ENCODE measurements around the gene TOPBP1.
A peak's percentile ranks its signal among the peaks of the same experiment; 100 is the strongest.

Gene TOPBP1

DNA sequence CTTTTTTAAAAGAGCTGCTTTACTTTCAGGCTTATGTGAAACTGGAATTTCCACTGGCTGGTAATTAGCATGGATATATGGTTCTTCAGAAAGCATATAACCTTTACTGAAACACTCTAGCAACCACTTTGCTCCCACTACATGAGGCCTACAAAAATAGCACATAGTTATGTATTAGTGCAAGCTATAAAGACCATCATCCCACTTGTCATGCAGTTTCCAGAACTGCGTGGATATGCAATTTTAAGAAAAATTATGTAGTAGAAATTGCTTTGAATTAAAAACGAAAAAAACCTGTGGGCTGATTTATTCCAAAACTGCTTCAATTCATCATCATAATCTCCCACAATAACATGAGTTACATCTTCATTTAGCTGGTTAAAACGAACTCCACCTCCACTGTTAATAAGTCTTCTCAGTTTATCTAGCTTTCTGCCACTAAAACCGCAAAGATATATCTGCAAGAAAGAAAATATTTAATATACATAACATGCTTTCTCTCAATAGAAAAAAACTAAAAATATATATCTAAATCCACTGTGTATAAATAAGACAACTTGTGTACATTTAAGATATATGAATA lies 12.2 kb downstream of the TOPBP1 start:
- no peak overlapping the region for H3K27ac ChIP-seq (ENCODE audit: low read depth, low read length)
- no peaks in the 10 kb centered on the region for H3K27me3 ChIP-seq (ENCODE audit: insufficient read depth, low read length)
- no peak overlapping the region for H2AFZ ChIP-seq (ENCODE audit: low read length, unreplicated experiment)
- no peak overlapping the region for H3K4me3 ChIP-seq (ENCODE audit: low read depth, low read length)
- peaks cover 38% of the 10 kb centered on the region for H3K36me3 ChIP-seq (ENCODE audit: insufficient read depth, low read length)
- H3K79me2 ChIP-seq (ENCODE audit: control insufficient read depth, insufficient read depth, low read length, unreplicated experiment), result peaks cover 7% of the 10 kb centered on the region
- peaks cover 20% of the 10 kb centered on the region for H3K4me1 ChIP-seq (ENCODE audit: control insufficient read depth, insufficient read depth, low read length, unreplicated experiment)

DNA sequence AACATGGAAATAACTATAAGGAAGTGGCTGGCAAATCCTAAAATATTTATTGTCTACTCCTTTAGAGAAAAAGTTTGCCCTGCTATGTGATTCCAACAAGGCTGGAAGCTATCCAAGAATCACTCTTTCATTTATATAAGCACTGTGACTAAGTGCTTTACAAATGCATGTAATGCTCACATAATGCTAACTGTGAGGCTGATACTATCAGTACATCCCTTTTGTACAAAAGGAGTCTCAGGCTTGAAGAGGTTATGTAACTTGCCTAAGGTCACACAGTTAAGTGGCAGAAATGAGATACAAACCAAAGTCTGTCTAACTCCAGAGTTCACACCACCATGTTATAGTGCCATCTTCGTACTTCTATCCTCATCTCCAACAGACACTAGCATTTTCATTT lies 17.0 kb downstream of the TOPBP1 start:
- peak overlapping the region; percentile 56 for H3K27ac ChIP-seq (ENCODE audit: low read depth, low read length)
- H3K36me3 ChIP-seq (ENCODE audit: insufficient read depth, low read length), result peaks cover 55% of the 10 kb centered on the region

DNA sequence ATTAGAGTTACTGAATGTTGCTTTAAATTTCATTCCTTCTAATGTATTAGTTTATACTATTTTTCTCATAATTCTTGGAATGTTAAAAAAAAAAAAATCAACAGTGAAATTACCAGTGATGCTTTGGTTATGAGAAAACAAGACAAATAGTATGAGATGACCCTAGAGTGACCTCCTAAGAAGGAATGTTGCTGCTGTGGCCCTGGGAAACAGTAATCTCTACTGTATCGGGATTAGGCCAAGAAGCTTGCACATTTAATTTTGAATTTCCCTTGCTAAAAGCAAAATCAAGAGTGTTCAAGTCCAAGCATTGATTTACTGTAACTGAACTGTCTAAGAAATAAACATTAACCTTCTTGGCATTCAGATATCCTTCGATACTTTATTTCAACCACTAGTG lies 18.1 kb downstream of the TOPBP1 start:
- Histone ChIP-seq H3K36me3 (ENCODE audit: insufficient read depth, low read length) (peaks cover 55% of the 10 kb centered on the region), H3K27me3 (ENCODE audit: insufficient read depth, low read length) (no peaks in the 10 kb centered on the region), H3K27ac (ENCODE audit: low read depth, low read length) (0 out of 2 replicates have a peak overlapping the region, but pooled peaks have one; percentile 18), H3K79me2 (ENCODE audit: control insufficient read depth, insufficient read depth, low read length, unreplicated experiment) (peaks cover 28% of the 10 kb centered on the region), H2AFZ (ENCODE audit: low read length, unreplicated experiment) (no peak overlapping the region), H3K4me3 (ENCODE audit: low read depth, low read length) (no peak overlapping the region), H3K4me1 (ENCODE audit: control insufficient read depth, insufficient read depth, low read length, unreplicated experiment) (peaks cover 31% of the 10 kb centered on the region)

More for the DNA sequence above, 17.0 kb downstream of the TOPBP1 start:
- Histone ChIP-seq H3K79me2 (ENCODE audit: control insufficient read depth, insufficient read depth, low read length, unreplicated experiment) (peaks cover 22% of the 10 kb centered on the region), H2AFZ (ENCODE audit: low read length, unreplicated experiment) (no peak overlapping the region), H3K4me1 (ENCODE audit: control insufficient read depth, insufficient read depth, low read length, unreplicated experiment) (peaks cover 31% of the 10 kb centered on the region), H3K27me3 (ENCODE audit: insufficient read depth, low read length) (no peaks in the 10 kb centered on the region), H3K4me3 (ENCODE audit: low read depth, low read length) (no peak overlapping the region)

DNA sequence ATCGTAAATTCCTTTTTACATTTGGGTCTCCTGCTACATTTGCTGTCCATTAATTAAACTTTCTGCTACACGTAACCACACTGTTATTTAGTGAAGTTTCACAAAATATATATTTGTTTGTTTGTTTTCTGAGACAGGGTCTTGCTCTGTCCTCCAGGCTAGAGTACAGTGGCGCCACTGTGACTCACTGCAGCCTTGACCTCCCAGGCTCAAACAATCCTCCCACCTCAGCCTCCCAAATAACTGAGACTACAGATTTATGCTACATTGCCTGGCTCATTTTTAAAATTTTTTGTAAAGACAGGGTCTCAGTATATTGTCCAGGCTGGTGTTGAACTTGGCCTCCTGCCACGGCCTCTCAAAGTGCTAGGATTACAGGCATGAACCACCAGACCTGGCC lies 20.5 kb downstream of the TOPBP1 start:
- peaks cover 23% of the 10 kb centered on the region for H3K79me2 ChIP-seq (ENCODE audit: control insufficient read depth, insufficient read depth, low read length, unreplicated experiment)
- H3K36me3 ChIP-seq (ENCODE audit: insufficient read depth, low read length), result peaks cover 60% of the 10 kb centered on the region
- H3K4me1 ChIP-seq (ENCODE audit: control insufficient read depth, insufficient read depth, low read length, unreplicated experiment), result peaks cover 25% of the 10 kb centered on the region
- H3K4me3 ChIP-seq (ENCODE audit: low read depth, low read length), result no peak overlapping the region
- H3K27me3 ChIP-seq (ENCODE audit: insufficient read depth, low read length), result no peaks in the 10 kb centered on the region
- no peak overlapping the region for H3K27ac ChIP-seq (ENCODE audit: low read depth, low read length)
- no peak overlapping the region for H2AFZ ChIP-seq (ENCODE audit: low read length, unreplicated experiment)

DNA sequence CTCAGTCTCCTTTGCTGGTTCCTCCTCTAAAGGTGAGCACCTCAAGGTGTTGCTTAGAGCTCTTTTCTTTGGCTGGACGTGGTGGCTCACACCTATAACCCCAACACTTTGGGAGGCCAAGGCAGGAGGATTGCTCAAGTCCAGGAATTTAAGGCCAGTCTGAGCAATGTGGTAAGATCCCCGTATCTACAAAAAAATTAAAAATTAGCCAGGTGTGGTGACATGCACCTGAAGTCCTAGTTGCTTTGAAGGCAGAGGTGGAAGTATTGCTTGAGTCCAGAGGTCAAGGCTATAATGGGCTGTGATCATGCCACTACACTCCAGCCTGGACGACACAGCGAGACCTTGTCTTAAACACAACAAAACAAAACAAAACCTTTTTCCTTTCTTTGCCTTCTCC lies 28.3 kb downstream of the TOPBP1 start:
- Histone ChIP-seq H3K36me3 (ENCODE audit: insufficient read depth, low read length) (peaks cover 41% of the 10 kb centered on the region), H3K4me1 (ENCODE audit: control insufficient read depth, insufficient read depth, low read length, unreplicated experiment) (no peaks in the 10 kb centered on the region), H3K27ac (ENCODE audit: low read depth, low read length) (no peak overlapping the region), H2AFZ (ENCODE audit: low read length, unreplicated experiment) (no peak overlapping the region), H3K79me2 (ENCODE audit: control insufficient read depth, insufficient read depth, low read length, unreplicated experiment) (peaks cover 7% of the 10 kb centered on the region), H3K4me3 (ENCODE audit: low read depth, low read length) (no peak overlapping the region), H3K27me3 (ENCODE audit: insufficient read depth, low read length) (no peaks in the 10 kb centered on the region)

DNA sequence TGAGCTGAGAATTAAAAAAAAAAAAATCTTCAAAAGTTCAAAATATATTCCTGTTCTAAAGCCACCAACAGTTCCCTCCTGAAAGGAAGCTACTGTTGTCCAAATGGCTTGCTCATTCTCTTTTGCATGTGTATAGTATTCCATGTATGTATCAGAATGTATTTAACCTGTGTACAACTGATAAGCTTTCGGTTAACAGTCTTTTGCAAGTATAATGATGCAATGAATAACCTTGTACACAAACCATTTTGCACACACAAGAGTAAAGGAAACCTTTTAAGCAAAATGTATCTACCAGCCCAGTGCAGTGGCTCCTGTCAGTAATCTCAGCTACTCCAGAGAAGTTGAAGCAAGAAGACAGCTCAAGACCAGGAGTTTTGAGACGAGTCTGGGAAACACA lies 32.6 kb downstream of the TOPBP1 start:
- no peak overlapping the region for H2AFZ ChIP-seq (ENCODE audit: low read length, unreplicated experiment)
- H3K79me2 ChIP-seq (ENCODE audit: control insufficient read depth, insufficient read depth, low read length, unreplicated experiment), result peaks cover 2% of the 10 kb centered on the region
- peaks cover 55% of the 10 kb centered on the region for H3K36me3 ChIP-seq (ENCODE audit: insufficient read depth, low read length)
- no peak overlapping the region for H3K27ac ChIP-seq (ENCODE audit: low read depth, low read length)
- no peaks in the 10 kb centered on the region for H3K4me1 ChIP-seq (ENCODE audit: control insufficient read depth, insufficient read depth, low read length, unreplicated experiment)
- H3K27me3 ChIP-seq (ENCODE audit: insufficient read depth, low read length), result no peaks in the 10 kb centered on the region
- no peak overlapping the region for H3K4me3 ChIP-seq (ENCODE audit: low read depth, low read length)

DNA sequence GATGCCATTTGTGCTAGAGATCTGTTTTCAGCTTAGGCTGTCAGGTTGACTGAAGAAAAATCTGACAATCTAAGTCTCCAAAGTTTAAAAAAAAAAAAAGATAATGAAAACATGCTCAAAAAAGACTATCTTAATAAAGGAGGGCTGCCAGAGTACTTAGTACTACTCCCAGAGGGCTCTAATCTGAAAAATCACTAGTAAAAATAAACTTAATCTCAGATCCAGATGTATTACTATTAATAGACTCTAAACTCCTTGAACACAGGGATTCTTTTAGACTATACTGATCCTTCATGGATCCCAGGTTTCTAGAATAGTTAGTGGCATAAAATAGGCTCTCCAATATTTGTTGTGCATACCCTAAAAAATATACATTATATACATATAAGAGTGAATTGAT lies 34.0 kb downstream of the TOPBP1 start:
- Histone ChIP-seq H2AFZ (ENCODE audit: low read length, unreplicated experiment) (no peak overlapping the region), H3K79me2 (ENCODE audit: control insufficient read depth, insufficient read depth, low read length, unreplicated experiment) (peaks cover 2% of the 10 kb centered on the region), H3K27me3 (ENCODE audit: insufficient read depth, low read length) (no peaks in the 10 kb centered on the region), H3K27ac (ENCODE audit: low read depth, low read length) (no peak overlapping the region), H3K4me1 (ENCODE audit: control insufficient read depth, insufficient read depth, low read length, unreplicated experiment) (no peaks in the 10 kb centered on the region), H3K4me3 (ENCODE audit: low read depth, low read length) (no peak overlapping the region), H3K36me3 (ENCODE audit: insufficient read depth, low read length) (peaks cover 58% of the 10 kb centered on the region)

DNA sequence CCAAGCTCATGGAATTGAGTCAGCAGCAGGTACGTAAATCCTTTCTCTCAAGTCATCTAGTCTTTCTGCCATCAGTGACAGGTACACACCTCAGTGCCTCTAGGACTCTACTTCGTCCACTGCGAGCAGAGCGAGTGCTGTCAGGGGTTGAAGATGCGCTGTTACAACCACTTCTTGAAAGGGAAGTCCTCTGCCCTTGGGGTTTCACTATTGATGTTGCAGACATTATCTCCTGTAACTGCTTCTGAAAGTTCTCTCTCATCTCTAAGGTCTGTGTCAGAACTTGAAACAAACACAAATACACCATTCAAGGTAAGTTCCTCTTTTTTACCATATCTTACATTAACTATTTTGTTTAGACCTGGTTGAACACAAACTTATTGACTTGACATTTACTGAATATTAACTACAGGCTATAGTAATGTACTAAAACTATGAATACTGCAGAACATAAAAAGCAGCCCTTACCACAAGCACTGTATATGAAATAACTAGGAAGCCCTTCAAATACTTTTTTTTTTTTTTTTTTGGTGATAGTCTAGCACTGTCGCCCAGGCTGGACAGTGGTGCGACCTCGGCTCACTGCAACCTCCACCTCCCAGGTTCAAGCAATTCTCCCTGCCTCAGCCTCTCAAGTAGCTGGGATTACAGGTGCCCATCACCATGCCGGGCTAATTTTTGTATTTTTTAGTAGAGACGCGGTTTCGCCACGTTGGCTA lies 41.5 kb downstream of the TOPBP1 start:
- Histone ChIP-seq H3K4me3 (ENCODE audit: low read depth, low read length) (no peak overlapping the region), H3K27me3 (ENCODE audit: insufficient read depth, low read length) (no peaks in the 10 kb centered on the region), H2AFZ (ENCODE audit: low read length, unreplicated experiment) (no peak overlapping the region), H3K4me1 (ENCODE audit: control insufficient read depth, insufficient read depth, low read length, unreplicated experiment) (no peaks in the 10 kb centered on the region), H3K27ac (ENCODE audit: low read depth, low read length) (no peak overlapping the region), H3K79me2 (ENCODE audit: control insufficient read depth, insufficient read depth, low read length, unreplicated experiment) (no peaks in the 10 kb centered on the region), H3K36me3 (ENCODE audit: insufficient read depth, low read length) (peaks cover 49% of the 10 kb centered on the region)

DNA sequence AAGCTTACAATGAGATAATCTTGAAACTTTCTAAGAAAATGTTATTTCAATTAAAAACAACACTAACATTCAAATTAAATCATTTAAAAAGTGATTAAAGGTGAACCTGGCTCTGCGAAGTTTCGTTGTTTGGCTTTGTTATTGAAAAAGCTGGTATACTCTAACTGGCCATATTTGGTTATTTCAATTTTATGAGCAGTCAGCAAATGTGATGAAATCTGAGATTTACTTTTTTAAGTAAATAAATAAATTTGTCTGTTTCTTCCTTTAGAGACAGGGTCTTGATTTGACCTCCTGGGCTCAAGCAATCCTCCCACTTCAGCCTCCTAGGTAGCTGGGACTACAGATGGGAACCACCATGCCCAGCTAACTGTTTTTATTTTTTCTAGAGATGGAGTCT lies 50.2 kb downstream of the TOPBP1 start:
- Histone ChIP-seq H3K4me3 (ENCODE audit: low read depth, low read length) (no peak overlapping the region), H3K27ac (ENCODE audit: low read depth, low read length) (no peak overlapping the region), H3K79me2 (ENCODE audit: control insufficient read depth, insufficient read depth, low read length, unreplicated experiment) (no peaks in the 10 kb centered on the region), H3K4me1 (ENCODE audit: control insufficient read depth, insufficient read depth, low read length, unreplicated experiment) (no peaks in the 10 kb centered on the region), H3K27me3 (ENCODE audit: insufficient read depth, low read length) (no peaks in the 10 kb centered on the region), H2AFZ (ENCODE audit: low read length, unreplicated experiment) (no peak overlapping the region), H3K36me3 (ENCODE audit: insufficient read depth, low read length) (peaks cover 63% of the 10 kb centered on the region)

DNA sequence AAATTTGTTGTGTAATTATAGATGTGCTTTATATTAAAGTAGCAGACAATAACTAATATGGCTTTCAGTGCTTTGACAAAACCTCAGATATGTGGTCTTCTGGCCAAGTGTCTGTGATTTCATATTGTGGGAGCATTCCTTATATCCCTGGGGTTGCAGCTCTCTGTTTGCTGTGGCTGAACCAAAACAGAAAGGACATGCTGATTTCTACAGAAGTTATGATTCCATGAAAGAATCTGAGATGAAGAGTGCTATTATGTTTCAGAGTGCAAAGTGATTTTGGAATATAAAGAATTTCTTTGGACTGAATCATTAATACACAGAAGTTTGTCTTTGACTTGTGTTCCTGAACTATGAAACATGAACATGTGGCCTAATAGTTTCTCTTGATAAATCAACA lies 51.7 kb downstream of the TOPBP1 start:
- Histone ChIP-seq H3K4me3 (ENCODE audit: low read depth, low read length) (no peak overlapping the region), H2AFZ (ENCODE audit: low read length, unreplicated experiment) (no peak overlapping the region), H3K36me3 (ENCODE audit: insufficient read depth, low read length) (peaks cover 60% of the 10 kb centered on the region), H3K4me1 (ENCODE audit: control insufficient read depth, insufficient read depth, low read length, unreplicated experiment) (no peaks in the 10 kb centered on the region), H3K27me3 (ENCODE audit: insufficient read depth, low read length) (no peaks in the 10 kb centered on the region), H3K79me2 (ENCODE audit: control insufficient read depth, insufficient read depth, low read length, unreplicated experiment) (no peaks in the 10 kb centered on the region), H3K27ac (ENCODE audit: low read depth, low read length) (no peak overlapping the region)

DNA sequence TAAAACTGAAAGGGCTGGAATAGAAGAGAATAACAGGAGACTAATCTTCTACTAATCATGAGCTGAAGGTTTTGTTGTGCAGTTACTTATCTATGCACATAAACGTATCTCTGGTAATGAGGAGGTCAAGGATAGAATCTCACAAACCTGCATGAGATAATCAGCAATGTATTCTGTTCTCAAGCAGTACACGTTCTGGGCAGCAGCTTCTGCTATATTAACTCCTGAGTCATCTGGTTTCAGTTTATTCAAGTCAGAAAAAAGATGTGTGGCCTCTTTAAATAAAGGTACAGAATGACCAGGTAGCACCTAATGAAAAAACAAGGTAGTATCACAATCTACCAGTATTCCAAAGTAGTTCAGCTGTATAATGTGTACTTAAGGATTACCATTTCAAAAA lies 53.4 kb downstream of the TOPBP1 start:
- Histone ChIP-seq H2AFZ (ENCODE audit: low read length, unreplicated experiment) (no peak overlapping the region), H3K79me2 (ENCODE audit: control insufficient read depth, insufficient read depth, low read length, unreplicated experiment) (no peaks in the 10 kb centered on the region), H3K4me1 (ENCODE audit: control insufficient read depth, insufficient read depth, low read length, unreplicated experiment) (no peaks in the 10 kb centered on the region), H3K36me3 (ENCODE audit: insufficient read depth, low read length) (peaks cover 62% of the 10 kb centered on the region), H3K27me3 (ENCODE audit: insufficient read depth, low read length) (no peaks in the 10 kb centered on the region), H3K4me3 (ENCODE audit: low read depth, low read length) (no peak overlapping the region), H3K27ac (ENCODE audit: low read depth, low read length) (no peak overlapping the region)

Measured in ACC112 (cell line).